AG08396 (cell line): ENCODE data around the gene UBE2Z.

Experiments used
- DNase-seq: peaks from one replicate; pipeline ENCODE4 v3.0.0; 2012; ENCODE audit warnings: low spot score, mixed read lengths

UBE2Z gene

DNA sequence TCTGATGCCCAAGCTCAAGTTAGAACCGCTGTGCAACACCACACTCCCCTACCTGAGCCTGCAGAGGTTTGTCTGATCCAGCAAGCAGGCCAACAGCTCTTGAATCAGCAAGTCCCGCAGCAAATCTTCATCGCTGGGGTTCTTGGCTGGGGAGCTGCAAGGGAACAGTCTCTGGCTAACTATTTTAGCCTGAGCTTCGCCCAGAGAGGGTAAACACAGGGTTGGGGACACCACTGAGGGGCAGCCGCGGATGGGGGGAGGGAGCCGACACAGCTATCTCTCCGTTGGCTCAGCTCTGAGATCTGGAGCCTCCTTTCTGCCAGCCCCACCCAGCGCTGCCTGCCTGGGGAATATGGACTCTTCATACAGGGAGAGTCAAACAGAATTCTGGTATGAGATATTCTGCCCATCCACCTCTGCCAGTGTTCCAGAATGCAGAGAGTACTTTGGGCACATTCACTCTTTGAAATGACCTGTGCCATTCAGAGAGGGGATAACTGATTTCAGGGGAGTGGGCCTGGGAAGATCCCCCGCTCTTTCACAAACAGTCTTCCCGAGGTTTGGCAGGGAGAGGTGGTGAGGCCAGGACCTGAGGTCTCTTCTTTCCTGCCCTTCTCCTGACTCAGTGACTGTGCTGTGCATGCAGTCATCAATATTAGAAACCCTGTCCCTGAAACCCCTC is 52.8 kb downstream of the UBE2Z start:
- no peak for DNase-seq

DNA sequence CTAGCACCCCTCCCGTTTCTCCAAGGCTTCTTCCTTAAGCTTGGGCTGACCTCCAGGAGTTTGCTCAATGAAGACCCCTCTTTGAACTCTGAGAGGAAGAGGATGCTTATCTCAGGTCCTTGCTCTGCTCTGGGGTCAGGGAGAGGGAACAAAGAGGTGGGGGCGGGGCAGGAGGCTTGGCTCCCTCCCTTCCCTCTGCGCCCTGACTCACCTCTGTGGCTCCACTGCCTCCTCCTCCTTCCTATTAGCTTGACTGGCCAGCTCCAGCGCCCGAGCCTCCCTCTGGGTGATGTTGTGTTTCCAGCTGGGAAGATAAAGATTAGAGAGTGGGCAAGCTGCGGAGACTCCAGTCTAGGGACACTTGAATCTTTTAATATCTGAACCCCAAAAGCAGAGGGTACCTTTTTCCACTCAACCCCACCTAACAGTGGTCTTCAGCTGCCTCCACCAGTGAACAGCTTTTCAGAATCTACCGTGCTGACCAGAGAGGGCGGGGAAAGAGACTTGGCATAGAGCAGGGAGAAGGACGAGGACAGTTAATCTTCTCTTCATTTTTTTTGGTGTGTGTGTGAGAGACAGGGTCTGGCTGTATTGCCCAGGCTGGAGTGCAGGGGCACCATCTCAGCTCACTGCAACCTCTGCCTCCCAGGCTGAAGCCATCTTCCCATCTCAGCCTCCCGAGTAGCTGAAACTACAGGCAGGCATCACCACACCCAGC is 53.5 kb downstream of the UBE2Z start:
- DNase-seq = peak; percentile 68

DNA sequence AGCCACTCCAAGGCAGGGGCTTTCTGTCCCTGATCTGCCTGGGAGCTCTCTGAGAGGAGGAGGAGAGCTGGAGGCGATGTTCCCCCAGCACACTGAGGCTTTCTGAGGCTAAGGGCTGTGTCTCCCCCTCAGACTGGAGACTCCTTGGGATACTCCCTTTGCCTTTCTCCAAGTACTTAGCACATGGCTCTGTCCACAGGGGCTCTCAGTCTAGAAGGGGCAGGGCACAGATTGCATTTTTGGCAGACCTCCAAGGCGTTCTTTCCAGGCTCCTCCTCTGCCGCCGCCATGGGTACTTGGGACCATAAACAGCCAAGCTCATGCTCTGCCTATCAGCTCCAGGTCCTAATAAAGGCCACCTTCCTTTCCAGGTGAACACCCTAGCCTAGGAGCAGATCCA is 62.0 kb downstream of the UBE2Z start:
- DNase-seq = no peak

DNA sequence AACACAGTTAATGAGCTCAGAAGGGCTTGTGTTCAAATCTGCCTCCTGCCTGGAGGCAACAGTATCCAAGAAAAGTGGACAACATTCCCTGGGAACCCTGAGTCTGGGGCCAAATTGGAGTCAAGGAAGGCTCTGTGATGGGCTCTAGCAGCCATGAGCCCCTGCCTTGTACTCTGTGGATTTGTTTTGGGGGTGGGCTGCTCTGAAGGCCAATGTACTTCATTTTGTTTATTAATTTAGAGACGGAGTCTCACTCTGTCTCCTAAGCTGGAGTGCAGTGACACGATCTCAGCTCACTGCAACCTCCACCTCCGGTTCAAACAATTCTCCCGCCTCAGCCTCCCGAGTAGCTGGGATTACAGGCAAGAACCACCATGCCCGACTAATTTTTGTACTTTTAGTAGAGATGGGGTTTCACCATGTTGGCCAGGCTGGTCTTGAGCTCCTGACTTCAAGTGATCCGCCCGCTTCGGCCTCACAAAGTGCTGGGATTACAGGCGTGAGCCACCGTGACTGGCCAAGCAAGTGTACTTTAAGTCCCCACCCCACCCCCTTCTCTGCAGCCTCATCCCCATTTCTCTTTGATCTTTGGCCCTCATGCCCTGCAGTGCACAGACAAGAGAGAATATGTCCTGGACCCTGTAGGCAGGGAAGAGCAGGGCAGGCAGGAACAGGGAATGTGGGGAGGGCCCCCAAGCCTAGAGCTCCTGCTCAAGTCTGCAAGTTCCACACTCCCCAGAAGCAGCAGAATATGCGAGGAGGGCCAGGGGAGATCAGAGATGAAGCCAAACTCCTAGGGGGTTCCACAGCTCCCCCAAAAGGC is 62.9 kb downstream of the UBE2Z start:
- DNase-seq = no peak

DNA sequence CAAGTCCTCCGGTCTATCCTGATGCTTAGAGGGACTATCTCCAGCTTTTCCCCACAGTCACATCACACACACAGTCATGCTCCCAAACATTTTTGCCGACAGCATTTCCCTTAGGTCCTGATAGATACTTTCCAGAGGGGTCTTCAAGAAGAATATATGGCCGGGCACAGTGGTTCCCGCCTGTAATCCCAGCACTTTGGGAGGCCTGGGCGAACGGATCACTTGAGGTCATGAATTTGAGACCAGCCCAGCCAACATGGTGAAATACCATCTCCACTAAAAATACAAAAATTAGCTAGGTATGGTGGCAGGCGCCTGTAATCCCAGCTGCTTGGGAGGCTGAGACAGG is 64.5 kb downstream of the UBE2Z start:
- no peak for DNase-seq

DNA sequence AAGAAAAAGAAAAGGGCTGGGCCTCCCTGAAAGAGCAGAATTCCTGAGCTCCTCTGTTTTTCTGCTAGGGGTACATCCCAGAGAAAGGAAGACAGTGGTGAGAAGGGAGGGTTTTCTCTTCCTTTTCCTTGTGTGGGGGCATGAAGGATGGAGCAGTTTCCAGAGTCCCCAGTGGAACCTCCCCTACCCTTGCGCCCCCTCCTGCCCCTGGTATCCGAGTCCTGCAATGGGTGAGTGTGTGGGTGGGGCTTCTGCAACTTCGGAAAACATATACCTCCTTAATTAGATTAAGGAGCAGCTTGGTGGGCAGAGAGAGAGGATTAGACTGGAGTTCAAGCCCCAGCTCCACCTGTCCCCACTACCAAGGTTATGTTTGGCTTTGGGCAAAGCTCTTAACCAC is 65.6 kb downstream of the UBE2Z start:
- DNase-seq = no peak
